RCC 7860 (cell line): ENCODE results near the gene CTSC.

Experiments
- DNase-seq: peaks from one replicate; pipeline ENCODE4 v3.0.0-alpha.2; 2015; ENCODE audit warnings: low spot score
- FAIRE-seq: peaks from 2 replicates; lab custom pipeline; 2012; peaks lifted over from hg19 to GRCh38; lab: Jason Lieb, UNC

The CTSC gene

GRCh38 chr11:88337181-88337986, at the start of gene CTSC:
TSS of gene CTSC (minus strand) at chr11:88337736. CDS start at chr11:88337672, 64 bp downstream.
- peak; percentile 82 for DNase-seq
- peak; percentile 4 for FAIRE-seq

- peak; percentile 91 for DNase-seq
- no peak for FAIRE-seq
Measured at GRCh38 chr11:88384669-88385005, 47.1 kb upstream of the CTSC start.

- DNase-seq (peak; percentile 83), FAIRE-seq (peak; percentile 94)
Measured at GRCh38 chr11:88384004-88384668, 46.6 kb upstream of the CTSC start.

- DNase-seq (no peak), FAIRE-seq (no peak)
Measured at GRCh38 chr11:88383447-88383846, 45.9 kb upstream of the CTSC start.

- no peak for FAIRE-seq
- DNase-seq, result no peak
Measured at GRCh38 chr11:88379130-88379529, 41.6 kb upstream of the CTSC start.

- no peak for FAIRE-seq
- DNase-seq, result no peak
Measured at GRCh38 chr11:88378422-88379066, 41.0 kb upstream of the CTSC start.

- FAIRE-seq (peak; percentile 14), DNase-seq (no peak)
Measured at GRCh38 chr11:88377646-88378045, 40.1 kb upstream of the CTSC start.

- DNase-seq (peak; percentile 50), FAIRE-seq (peak; percentile 87)
Measured at GRCh38 chr11:88377144-88377543, 39.6 kb upstream of the CTSC start.

GRCh38 chr11:88375927-88376470, 38.5 kb upstream of the CTSC start:
- no peak for DNase-seq
- no peak for FAIRE-seq

GRCh38 chr11:88370782-88371181, 33.2 kb upstream of the CTSC start:
- DNase-seq (no peak), FAIRE-seq (no peak)

GRCh38 chr11:88367310-88367709, 29.8 kb upstream of the CTSC start:
- no peak for DNase-seq
- no peak for FAIRE-seq

GRCh38 chr11:88363648-88364065, 26.1 kb upstream of the CTSC start:
- no peak for DNase-seq
- FAIRE-seq, result no peak

- DNase-seq (no peak), FAIRE-seq (no peak)
Measured at GRCh38 chr11:88363004-88363403, 25.5 kb upstream of the CTSC start.

GRCh38 chr11:88360141-88360540, 22.6 kb upstream of the CTSC start:
- peak; percentile 18 for FAIRE-seq
- no peak for DNase-seq

- FAIRE-seq (no peak), DNase-seq (no peak)
Measured at GRCh38 chr11:88359541-88359940, 22.0 kb upstream of the CTSC start.

- FAIRE-seq (no peak), DNase-seq (no peak)
Measured at GRCh38 chr11:88359114-88359513, 21.6 kb upstream of the CTSC start.

- FAIRE-seq (no peak), DNase-seq (no peak)
Measured at GRCh38 chr11:88358040-88358431, 20.5 kb upstream of the CTSC start.

GRCh38 chr11:88357323-88358039, 19.9 kb upstream of the CTSC start:
- FAIRE-seq, result no peak
- peak; percentile 23 for DNase-seq

GRCh38 chr11:88355887-88356286, 18.4 kb upstream of the CTSC start:
- FAIRE-seq (no peak), DNase-seq (no peak)

- no peak for DNase-seq
- FAIRE-seq, result no peak
Measured at GRCh38 chr11:88354912-88355311, 17.4 kb upstream of the CTSC start.
